ENCODE data around the gene PARP8. TPM values are rescaled to one million over a fixed set of nuclear protein-coding genes. Genes with fewer than 3 reads are reported as not detected.

Gene PARP8
- total and polyA plus RNA-seq, 9 donors: 4.4 to 21.4 (median 18.4) TPM

DNA sequence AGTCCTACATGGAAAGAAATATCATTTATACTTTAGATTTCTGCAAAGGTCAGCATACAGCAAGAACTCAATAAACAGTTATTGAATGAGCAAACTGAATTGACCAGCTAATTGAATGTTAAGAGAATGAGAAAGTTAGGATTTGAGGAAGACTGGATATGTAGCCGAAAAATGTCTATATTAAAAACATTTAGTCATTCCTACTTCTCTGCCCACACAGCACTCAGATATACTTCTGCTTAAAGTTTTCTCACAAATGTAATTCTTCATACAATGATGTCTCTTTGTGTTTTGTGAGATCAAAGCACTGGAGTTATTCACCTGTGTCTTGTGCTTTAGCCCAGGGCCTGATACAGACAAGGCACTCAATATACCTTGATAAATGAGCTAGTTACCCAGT lies 188.6 kb downstream of the PARP8 start:
- Histone ChIP-seq H3K27me3 (no peaks in the 10 kb centered on the region), H3K4me3 (no peak overlapping the region), H3K36me3 (no peaks in the 10 kb centered on the region), H3K4me1 (ENCODE audit: insufficient read depth) (no peaks in the 10 kb centered on the region), H3K9me3 (no peaks in the 10 kb centered on the region), H3K27ac (no peak overlapping the region)
- DNase-seq: no peak
- WGBS, 3 donors: 90 to 91% (median 90%) methylated on average over 1 of the region's 1 CpG
- intact Hi-C loops (cut with DNase I): no loop called here
- TF ChIP-seq POLR2A (IDR thresholded peaks at IDR 0.05) (no peak), EP300 (IDR thresholded peaks at IDR 0.05) (no peak)
- TF ChIP-seq, protein P1, sequence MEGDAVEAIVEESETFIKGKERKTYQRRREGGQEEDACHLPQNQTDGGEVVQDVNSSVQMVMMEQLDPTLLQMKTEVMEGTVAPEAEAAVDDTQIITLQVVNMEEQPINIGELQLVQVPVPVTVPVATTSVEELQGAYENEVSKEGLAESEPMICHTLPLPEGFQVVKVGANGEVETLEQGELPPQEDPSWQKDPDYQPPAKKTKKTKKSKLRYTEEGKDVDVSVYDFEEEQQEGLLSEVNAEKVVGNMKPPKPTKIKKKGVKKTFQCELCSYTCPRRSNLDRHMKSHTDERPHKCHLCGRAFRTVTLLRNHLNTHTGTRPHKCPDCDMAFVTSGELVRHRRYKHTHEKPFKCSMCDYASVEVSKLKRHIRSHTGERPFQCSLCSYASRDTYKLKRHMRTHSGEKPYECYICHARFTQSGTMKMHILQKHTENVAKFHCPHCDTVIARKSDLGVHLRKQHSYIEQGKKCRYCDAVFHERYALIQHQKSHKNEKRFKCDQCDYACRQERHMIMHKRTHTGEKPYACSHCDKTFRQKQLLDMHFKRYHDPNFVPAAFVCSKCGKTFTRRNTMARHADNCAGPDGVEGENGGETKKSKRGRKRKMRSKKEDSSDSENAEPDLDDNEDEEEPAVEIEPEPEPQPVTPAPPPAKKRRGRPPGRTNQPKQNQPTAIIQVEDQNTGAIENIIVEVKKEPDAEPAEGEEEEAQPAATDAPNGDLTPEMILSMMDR (IDR thresholded peaks at IDR 0.05): no peak

DNA sequence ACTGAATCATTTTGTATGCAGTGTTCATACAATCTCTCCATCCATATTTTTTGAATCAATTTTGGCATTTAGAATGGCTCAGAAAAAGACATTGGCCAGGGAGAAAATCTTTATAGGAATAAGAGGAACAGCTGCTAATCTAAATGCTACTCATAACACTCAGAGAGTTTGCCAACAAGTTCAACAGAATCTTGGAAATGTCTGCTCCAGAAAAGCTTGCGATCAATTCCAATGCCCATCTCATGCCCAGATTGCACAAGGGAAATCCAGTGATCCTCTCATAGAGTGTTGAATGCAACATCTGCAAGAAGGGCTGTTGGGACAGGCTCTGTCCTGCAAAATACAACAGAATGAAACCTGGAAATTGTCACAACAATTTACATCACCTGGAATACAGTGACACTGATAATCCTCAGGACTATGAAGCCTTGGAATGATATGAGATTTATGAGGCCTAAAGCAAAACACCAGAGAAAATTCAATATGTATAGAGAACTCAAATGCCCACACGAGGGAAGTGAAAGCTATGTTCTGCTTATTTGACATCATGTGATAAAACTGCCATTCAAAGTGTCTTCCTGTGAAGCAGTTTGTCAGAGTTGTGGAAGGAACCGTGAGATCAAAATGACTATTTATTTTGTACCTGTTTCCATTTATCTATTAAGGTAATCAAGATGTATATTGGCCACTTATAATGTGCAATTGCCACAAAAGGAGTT lies 190.1 kb downstream of the PARP8 start:
- H3K36me3 ChIP-seq: no peaks in the 10 kb centered on the region
- no peak for DNase-seq
- H3K4me3 ChIP-seq: no peak overlapping the region
- no peaks in the 10 kb centered on the region for H3K9me3 ChIP-seq
- H3K27ac ChIP-seq: no peak overlapping the region
- WGBS, 3 donors: 36 to 68% (median 64%) methylated on average over 3 of the region's 3 CpGs
- intact Hi-C loops (cut with DNase I): no loop called here
- H3K27me3 ChIP-seq: no peaks in the 10 kb centered on the region
- H3K4me1 ChIP-seq (ENCODE audit: insufficient read depth): no peaks in the 10 kb centered on the region
- TF ChIP-seq POLR2A (IDR thresholded peaks at IDR 0.05): no peak
- TF ChIP-seq, protein P1 (IDR thresholded peaks at IDR 0.05): no peak
- no peak for TF ChIP-seq EP300 (IDR thresholded peaks at IDR 0.05)

DNA sequence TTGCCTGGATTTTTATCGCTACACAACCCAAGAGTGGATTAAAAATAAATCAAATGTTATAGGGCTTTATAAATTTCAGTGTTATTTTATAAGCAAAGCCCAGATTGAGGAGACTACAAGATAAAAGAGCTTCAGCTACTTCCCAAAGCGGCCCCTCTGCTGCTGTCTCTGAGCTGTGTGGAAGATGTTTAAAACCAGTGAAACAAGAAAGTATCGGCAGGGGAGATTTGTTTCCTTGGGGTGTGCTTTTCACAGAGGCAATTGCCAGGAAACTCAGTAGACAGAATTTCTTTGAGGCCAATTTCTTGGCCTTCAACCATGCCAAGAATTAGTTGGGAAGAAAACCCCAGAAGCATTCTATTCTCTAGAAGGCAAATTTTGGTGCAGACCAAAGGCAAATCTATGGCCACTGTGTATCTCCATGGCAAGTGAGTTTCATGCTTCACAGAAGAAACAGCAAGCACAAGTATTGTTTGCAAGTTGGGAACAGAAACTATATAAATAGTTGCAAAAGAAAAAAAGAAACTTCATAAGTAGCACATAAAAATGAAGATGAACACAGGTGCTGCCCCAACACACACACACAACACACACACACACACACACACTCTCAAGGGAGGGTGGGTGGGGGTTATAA lies 197.2 kb downstream of the PARP8 start:
- H3K27me3 ChIP-seq: no peaks in the 10 kb centered on the region
- H3K9me3 ChIP-seq: no peaks in the 10 kb centered on the region
- DNase-seq: no peak
- no peak overlapping the region for H3K4me3 ChIP-seq
- WGBS, 3 donors: 76 to 85% (median 82%) methylated on average over 3 of the region's 3 CpGs
- TF ChIP-seq POLR2A (IDR thresholded peaks at IDR 0.05) (no peak), EP300 (IDR thresholded peaks at IDR 0.05) (no peak)
- TF ChIP-seq, protein P1 (IDR thresholded peaks at IDR 0.05): no peak
- no peaks in the 10 kb centered on the region for H3K4me1 ChIP-seq (ENCODE audit: insufficient read depth)
- H3K36me3 ChIP-seq: no peaks in the 10 kb centered on the region
- no peak overlapping the region for H3K27ac ChIP-seq
- intact Hi-C loops (cut with DNase I): no loop called here

DNA sequence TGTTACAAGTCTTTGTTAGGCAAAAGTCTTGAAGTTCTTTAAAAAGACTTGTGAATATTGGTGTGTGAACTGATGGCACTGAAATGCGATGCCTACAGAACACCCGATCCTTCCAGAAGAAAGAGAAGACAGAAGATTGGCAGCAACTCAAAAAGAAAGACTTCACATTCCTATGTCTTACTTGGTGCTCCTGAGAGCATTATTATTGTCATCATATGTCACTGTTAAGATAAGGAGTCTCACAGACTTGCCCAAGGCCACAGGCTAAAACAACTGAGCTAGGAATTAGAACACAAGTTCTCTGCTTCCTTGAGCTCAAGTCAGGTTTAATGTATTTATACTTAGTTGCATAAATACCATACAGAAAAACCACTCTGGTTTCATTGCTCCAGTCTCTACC lies 198.0 kb downstream of the PARP8 start:
- 25 to 71% (median 59%) methylated on average over 2 of the region's 2 CpGs for WGBS, 3 donors
- Histone ChIP-seq H3K9me3 (no peaks in the 10 kb centered on the region), H3K4me1 (ENCODE audit: insufficient read depth) (no peaks in the 10 kb centered on the region), H3K4me3 (no peak overlapping the region), H3K27me3 (no peaks in the 10 kb centered on the region), H3K27ac (no peak overlapping the region), H3K36me3 (no peaks in the 10 kb centered on the region)
- DNase-seq: no peak
- TF ChIP-seq EP300 (IDR thresholded peaks at IDR 0.05): no peak
- no peak for TF ChIP-seq POLR2A (IDR thresholded peaks at IDR 0.05)
- TF ChIP-seq, protein P1 (IDR thresholded peaks at IDR 0.05): no peak
- intact Hi-C loops (cut with DNase I): no loop called here

All from ovary (tissue), 9 donors.